K562 treated with DMSO at 1 percent for 4 hours (cell line): ENCODE measurements around the gene IGSF6. TPM values are rescaled to one million over a fixed set of nuclear protein-coding genes. Genes with fewer than 3 reads are reported as not detected.

ENCODE experiments used
- total RNA-seq: library from RNA; unstranded; fragments of 300-600 nt; gene quantifications from 2 replicates; pipeline ENCODE4 v1.2.3, GENCODE V29; 2022; ENCODE audit not compliant: insufficient read depth

IGSF6 gene, protein sequence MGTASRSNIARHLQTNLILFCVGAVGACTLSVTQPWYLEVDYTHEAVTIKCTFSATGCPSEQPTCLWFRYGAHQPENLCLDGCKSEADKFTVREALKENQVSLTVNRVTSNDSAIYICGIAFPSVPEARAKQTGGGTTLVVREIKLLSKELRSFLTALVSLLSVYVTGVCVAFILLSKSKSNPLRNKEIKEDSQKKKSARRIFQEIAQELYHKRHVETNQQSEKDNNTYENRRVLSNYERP
- 0.71 TPM in 1 of 2 replicates, not detected in the other for total RNA-seq

DNA sequence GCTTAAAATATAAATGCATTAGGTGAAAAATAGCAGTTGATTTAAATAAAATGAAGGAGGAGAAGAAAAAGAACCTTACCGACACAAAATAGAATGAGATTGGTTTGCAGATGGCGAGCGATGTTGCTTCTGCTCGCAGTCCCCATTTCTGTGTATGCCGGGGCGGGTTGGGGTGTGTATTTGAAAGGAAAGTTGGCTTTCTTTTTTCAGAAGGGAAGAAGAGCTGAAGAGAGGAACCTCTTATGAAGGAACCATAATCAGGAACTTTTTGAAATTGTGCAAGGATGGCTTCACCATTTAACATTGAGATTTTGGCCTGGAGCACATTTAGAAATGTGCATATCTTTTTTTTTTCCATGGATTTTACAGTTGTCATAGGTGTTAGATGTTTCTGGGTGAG, at the start of gene IGSF6:
IGSF6 (minus strand) TSS at position 156 of the 400 bp plus-strand sequence; CDS start at position 146, 10 bp downstream.

DNA sequence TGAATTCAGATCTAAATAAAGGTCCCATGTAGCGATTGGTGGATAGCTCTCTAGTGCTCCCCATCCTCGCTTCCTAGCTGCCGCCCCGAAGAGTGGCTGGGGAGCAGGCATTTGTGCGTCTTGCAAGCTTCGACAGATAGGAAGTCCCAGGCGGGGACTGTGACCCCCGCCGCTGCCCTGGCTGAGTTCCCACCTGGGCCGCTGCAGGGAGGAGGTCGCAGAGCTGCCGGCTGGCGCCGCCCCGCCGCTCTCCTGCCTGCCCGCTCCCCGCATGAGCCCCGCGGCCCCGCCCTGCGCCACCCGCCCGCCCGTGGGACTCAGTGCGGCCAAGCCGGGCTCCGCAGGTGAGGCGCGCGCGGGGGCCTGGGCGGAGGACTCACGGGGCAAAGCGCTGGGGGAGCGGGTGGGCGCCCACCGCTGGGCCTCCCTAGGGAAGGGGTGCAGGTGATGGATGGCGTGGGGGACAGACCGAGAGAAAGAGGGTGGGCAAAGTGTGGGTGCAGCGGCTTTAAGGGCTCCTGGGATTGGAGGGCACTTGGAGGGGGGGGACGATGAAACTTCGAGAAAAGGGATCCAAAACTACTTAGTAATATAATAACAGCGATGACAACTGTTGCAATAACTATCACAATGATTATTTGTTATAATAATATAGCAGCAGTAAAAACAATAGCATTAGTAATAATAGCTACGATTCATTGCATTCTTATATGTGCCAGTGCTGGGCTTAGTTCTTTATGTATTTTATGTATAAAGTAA, 11.7 kb upstream of the IGSF6 start, which contains the start of gene OTOA:
OTOA (plus strand) TSS at position 80 of the 759 bp plus-strand sequence. CDS start 14,547 bp downstream, outside the sequence.

DNA sequence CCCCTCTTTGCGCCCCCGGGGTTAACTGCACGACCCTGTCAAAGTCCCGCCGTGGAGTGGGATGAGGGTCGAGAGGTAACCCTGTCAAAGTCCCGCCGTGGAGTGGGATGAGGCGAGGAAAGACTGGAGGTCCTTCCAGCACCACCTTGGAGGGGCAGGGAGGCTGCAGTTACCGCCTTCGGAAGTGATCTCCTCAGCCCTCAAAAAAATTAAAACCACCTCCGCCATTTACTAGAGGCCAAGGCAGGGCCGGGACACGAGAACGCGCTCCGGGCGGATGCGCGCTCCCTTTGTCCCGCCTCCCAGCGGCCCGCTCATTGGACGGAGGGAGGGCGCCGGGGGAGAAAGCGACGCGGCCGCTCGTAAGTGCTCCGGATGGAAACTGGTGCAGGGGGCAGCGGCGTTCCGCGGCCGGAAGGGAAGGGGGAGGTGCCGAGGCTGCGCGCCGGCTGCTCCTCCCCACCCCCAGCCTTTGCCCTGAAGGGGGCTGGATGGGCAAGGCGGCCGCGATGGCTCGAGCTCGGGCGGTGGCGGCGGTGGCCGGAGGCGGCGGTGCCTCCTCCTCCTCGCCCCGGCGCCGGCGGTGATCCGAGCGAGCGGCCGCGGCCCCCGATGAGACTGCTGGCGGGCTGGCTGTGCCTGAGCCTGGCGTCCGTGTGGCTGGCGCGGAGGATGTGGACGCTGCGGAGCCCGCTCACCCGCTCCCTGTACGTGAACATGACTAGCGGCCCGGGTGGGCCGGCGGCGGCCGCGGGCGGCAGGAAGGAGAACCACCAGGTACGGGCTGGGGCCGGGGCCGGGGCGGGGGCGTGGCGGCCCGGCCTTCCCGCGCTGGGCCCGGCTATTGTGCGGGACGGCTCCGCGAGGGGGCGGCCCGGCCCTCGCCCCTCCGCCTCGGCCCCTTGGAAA, 53.0 kb downstream of the IGSF6 start, which contains the start of gene METTL9:
METTL9 (plus strand) TSS at position 456 of the 909 bp plus-strand sequence; CDS start at position 613, 157 bp downstream.

Other genes starting within 250 kb of the IGSF6 start
- 108 and 131 TPM in 2 replicates for gene METTL9, start 53.0 kb downstream of the IGSF6 start, total RNA-seq
- gene OTOA, start 11.4 kb upstream of the IGSF6 start, total RNA-seq = not detected in 2 replicates
- gene NPIPB4, start 205.1 kb upstream of the IGSF6 start, total RNA-seq = 15.1 and 15.3 TPM in 2 replicates